IMR-90 (cell line): ENCODE results near the gene VARS2.

Experiments
- CEBPB ChIP-seq: IDR thresholded peaks from 2 replicates; pipeline ENCODE4 v1.6.1; 2012; ENCODE audit warnings: low read depth, low read length, improper control_type of control experiment
- CTCF ChIP-seq: conservative IDR thresholded peaks from 2 replicates; pipeline ENCODE4 v1.5.1; 2012; ENCODE audit warnings: mild to moderate bottlenecking, low read depth, low read length, improper control_type of control experiment
- MAFK ChIP-seq: IDR thresholded peaks from 2 replicates; pipeline ENCODE4 v1.6.1; 2012; ENCODE audit warnings: low read depth, low read length, improper control_type of control experiment
- MXI1 ChIP-seq: IDR thresholded peaks from 2 replicates; pipeline ENCODE4 v1.6.1; 2012; ENCODE audit warnings: low read depth, mild to moderate bottlenecking, low read length, moderate library complexity, borderline replicate concordance
- POLR2A ChIP-seq: IDR thresholded peaks from 2 replicates; pipeline ENCODE4 v1.6.1; 2012; ENCODE audit warnings: mild to moderate bottlenecking, low read depth, low read length
- SMC3 ChIP-seq: fragments of 150-350 bp; IDR thresholded peaks from 2 replicates; pipeline ENCODE4 v1.6.1; 2016; ENCODE audit warnings: low read depth, mild to moderate bottlenecking, antibody characterized with exemption, low read length, moderate library complexity
- USF2 ChIP-seq: fragments of 150-350 bp; IDR thresholded peaks from 2 replicates; pipeline ENCODE4 v1.6.1; 2017; ENCODE audit warnings: mild to moderate bottlenecking, antibody characterized with exemption, low read length, low read depth

- TF ChIP-seq USF2 (no peak), CTCF (no peak), SMC3 (no peak), POLR2A (no peak), MAFK (no peak), MXI1 (no peak), CEBPB (no peak)
Observed at GRCh38 chr6:30890646-30891449, 23.2 kb upstream of the VARS2 start.
